Measurements from ENCODE around the gene CLMP.

Gene CLMP

GRCh38 chr11:123173040-123173855 lies 21.8 kb downstream of the CLMP start:
- no peak for TF ChIP-seq CTCF (IDR thresholded peaks at IDR 0.05; ENCODE audit: insufficient read depth, low read depth, low read length, missing control alignments)
- no peak overlapping the region for H3K4me3 ChIP-seq (ENCODE audit: low read length)
- DNase-seq (ENCODE audit: low read depth), result peak; percentile 94

- no peak for TF ChIP-seq CTCF (IDR thresholded peaks at IDR 0.05; ENCODE audit: insufficient read depth, low read depth, low read length, missing control alignments)
- DNase-seq (ENCODE audit: low read depth), result no peak
These were observed 24.1 kb downstream of the CLMP start for GRCh38 chr11:123170929-123171328.

GRCh38 chr11:123169821-123170220 lies 25.2 kb downstream of the CLMP start:
- no peak for TF ChIP-seq CTCF (IDR thresholded peaks at IDR 0.05; ENCODE audit: insufficient read depth, low read depth, low read length, missing control alignments)
- no peak for DNase-seq (ENCODE audit: low read depth)
- no peak overlapping the region for H3K4me3 ChIP-seq (ENCODE audit: low read length)

More at GRCh38 chr11:123170929-123171328, 24.1 kb downstream of the CLMP start:
- H3K4me3 ChIP-seq (ENCODE audit: low read length), result no peak overlapping the region

- H3K4me3 ChIP-seq (ENCODE audit: low read length), result no peak overlapping the region
- TF ChIP-seq CTCF (IDR thresholded peaks at IDR 0.05; ENCODE audit: insufficient read depth, low read depth, low read length, missing control alignments), result no peak
- no peak for DNase-seq (ENCODE audit: low read depth)
These were observed 26.0 kb downstream of the CLMP start for GRCh38 chr11:123168955-123169484.

- no peak for TF ChIP-seq CTCF (IDR thresholded peaks at IDR 0.05; ENCODE audit: insufficient read depth, low read depth, low read length, missing control alignments)
- H3K4me3 ChIP-seq (ENCODE audit: low read length), result no peak overlapping the region
- DNase-seq (ENCODE audit: low read depth), result no peak
These were observed 26.8 kb downstream of the CLMP start for GRCh38 chr11:123168241-123168640.

- peak; percentile 67 for DNase-seq (ENCODE audit: low read depth)
- no peak overlapping the region for H3K4me3 ChIP-seq (ENCODE audit: low read length)
- TF ChIP-seq CTCF (IDR thresholded peaks at IDR 0.05; ENCODE audit: insufficient read depth, low read depth, low read length, missing control alignments), result peak; percentile 85
These were observed 28.9 kb downstream of the CLMP start for GRCh38 chr11:123166071-123166559.

Data from epithelial cell of esophagus (primary cell).